Breast epithelium (tissue), 4 donors: ENCODE data around the gene GRXCR2. TPM values are rescaled to one million over a fixed set of nuclear protein-coding genes. Genes with fewer than 3 reads are reported as not detected.

Experiments used
- DNase-seq, 2 donors: peaks; one replicate each; pipeline ENCODE4 v3.0.0-alpha.2; 2019; ENCODE audit warnings: low spot score in 2 of 2
- H3K27ac ChIP-seq, 2 donors: fragments of 200-600 bp; sonication (generic) in 1 of 2; one replicate each; pipeline ENCODE4 v1.5.1; 2016 to 2019; ENCODE audit warnings: mild to moderate bottlenecking in 1 of 2
- H3K27me3 ChIP-seq, 2 donors: fragments of 200-600 bp; sonication (generic) in 1 of 2; one replicate each; pipeline versions ENCODE4 v1.5.1 to v1.6.0; 2017 to 2019; ENCODE audit warnings: control low read depth in 1 of 2, mild to moderate bottlenecking in 1 of 2
- H3K36me3 ChIP-seq: fragments of 200-600 bp; one replicate; pipeline ENCODE4 v1.5.1; 2019
- H3K4me1 ChIP-seq, 2 donors: fragments of 200-600 bp; sonication (generic); one replicate each; pipeline ENCODE4 v1.5.1; 2016 to 2019; ENCODE audit warnings: control low read depth in 1 of 2
- H3K4me3 ChIP-seq, 3 donors: fragments of 200-600 bp; sonication (generic); 1 replicate in 2 of 3; 2 replicates in 1 of 3; pipeline ENCODE4 v1.5.1; 2016 to 2019; ENCODE audit warnings: mild to moderate bottlenecking in 3 of 3, moderate library complexity in 2 of 3
- H3K9me3 ChIP-seq, 2 donors: fragments of 200-600 bp; sonication (generic) in 1 of 2; one replicate each; pipeline ENCODE4 v1.5.1; 2016 to 2019; ENCODE audit warnings: control low read depth in 1 of 2
- CTCF ChIP-seq, 3 donors: fragments of 450-650 bp; IDR thresholded peaks; one replicate each; pipeline ENCODE4 v1.5.1; 2016 to 2017; ENCODE audit warnings: antibody characterized with exemption in 3 of 3, mild to moderate bottlenecking in 3 of 3, moderate library complexity in 3 of 3
- POLR2A ChIP-seq: fragments of 450-650 bp; IDR thresholded peaks from one replicate; pipeline ENCODE4 v1.6.1; 2016; ENCODE audit warnings: antibody characterized with exemption, mild to moderate bottlenecking, moderate library complexity
- POLR2AphosphoS5 ChIP-seq, 3 donors: sonication (generic); formaldehyde crosslinking; IDR thresholded peaks; one replicate each; pipeline ENCODE4 v1.6.1; 2017; ENCODE audit warnings: antibody characterized with exemption in 3 of 3
- intact Hi-C: fragments of 100-400 bp; cut with DNase I; formaldehyde crosslinking; loops from one replicate; pipeline ENCODE4 v1.15.1; 2023; ENCODE audit warnings: low total_unique reads
- total RNA-seq, 3 donors: library from RNA; depleted of rRNA; stranded (reverse); fragments of >200 nt; gene quantifications; one replicate each; pipeline ENCODE4 v1.1.0, GENCODE V29; 2016

GRXCR2 gene
- total RNA-seq, 3 donors from 2014 or later, result 0.29 TPM; not detected in 2

GRCh38 chr5:145818604-145819003, 54.2 kb downstream of the GRXCR2 start:
- Histone ChIP-seq H3K27ac (no peak overlapping the region), H3K27me3 (no peaks in the 10 kb centered on the region), H3K4me3 (no peak overlapping the region), H3K4me1 (no peaks in the 10 kb centered on the region), H3K36me3 (no peaks in the 10 kb centered on the region), H3K9me3 (no peaks in the 10 kb centered on the region)
- intact Hi-C loops, result no loop called here
- no peak for DNase-seq
- no peak for TF ChIP-seq POLR2A
- no peak for TF ChIP-seq CTCF (IDR thresholded peaks at IDR 0.05)
- TF ChIP-seq POLR2AphosphoS5 (IDR thresholded peaks at IDR 0.05), result no peak

- no peak overlapping the region for H3K27ac ChIP-seq
- no peaks in the 10 kb centered on the region for H3K27me3 ChIP-seq
- H3K4me3 ChIP-seq, result no peak overlapping the region
- intact Hi-C loops, result no loop called here
- H3K9me3 ChIP-seq, result no peaks in the 10 kb centered on the region
- H3K36me3 ChIP-seq, result no peaks in the 10 kb centered on the region
- DNase-seq, result no peak
- TF ChIP-seq POLR2A, result no peak
- TF ChIP-seq CTCF (IDR thresholded peaks at IDR 0.05), result no peak
- no peak for TF ChIP-seq POLR2AphosphoS5 (IDR thresholded peaks at IDR 0.05)
- no peaks in the 10 kb centered on the region for H3K4me1 ChIP-seq
These were observed 59.9 kb downstream of the GRXCR2 start for GRCh38 chr5:145812877-145813276.

GRCh38 chr5:145811834-145812625, 60.8 kb downstream of the GRXCR2 start:
- Histone ChIP-seq H3K27me3 (no peaks in the 10 kb centered on the region), H3K27ac (no peak overlapping the region), H3K36me3 (no peaks in the 10 kb centered on the region), H3K4me1 (no peaks in the 10 kb centered on the region), H3K4me3 (no peak overlapping the region), H3K9me3 (no peaks in the 10 kb centered on the region)
- no peak for TF ChIP-seq CTCF (IDR thresholded peaks at IDR 0.05)
- TF ChIP-seq POLR2A, result no peak
- no peak for TF ChIP-seq POLR2AphosphoS5 (IDR thresholded peaks at IDR 0.05)
- no peak for DNase-seq
- intact Hi-C loops, result no loop called here

Other genes with a start within 250 kb of the GRXCR2 start
- 10 to 100 TPM; 15.5 to 24.6 (median 23.1) TPM for gene PRELID2, start 37.7 kb downstream of the GRXCR2 start, total RNA-seq
- 1 to 10 TPM; 6.6 to 9.5 (median 9.4) TPM for gene SH3RF2, start 63.6 kb upstream of the GRXCR2 start, total RNA-seq
- not detected for gene PLAC8L1, start 232.6 kb upstream of the GRXCR2 start, total RNA-seq